ENCODE data around the gene TMEM117.

Gene TMEM117

GRCh38 chr12:43931187-43931586 is 95.3 kb downstream of the TMEM117 start:
- Histone ChIP-seq H3K18ac (ENCODE audit: low read length) (no peak overlapping the region), H2BK5ac (ENCODE audit: low read depth, low read length, poor library complexity) (no peak overlapping the region), H2BK12ac (ENCODE audit: low read length) (no peak overlapping the region), H4K12ac (ENCODE audit: low read depth, low read length) (no peak overlapping the region), H3K4me1 (ENCODE audit: control insufficient read depth in 1 of 2, insufficient read depth in 2 of 2, low read length in 2 of 2) (no peaks in the 10 kb centered on the region), H3K23ac (ENCODE audit: low read length) (no peak overlapping the region), H3K4me2 (ENCODE audit: low read length) (no peak overlapping the region), H2BK120ac (ENCODE audit: insufficient read depth, low read length, poor library complexity) (no peak overlapping the region), H3K4me3 (ENCODE audit: low read depth, low read length) (no peak overlapping the region), H3K27ac (ENCODE audit: low read depth, low read length) (no peak overlapping the region), H3K4ac (ENCODE audit: low read depth, low read length) (no peak overlapping the region), H4K8ac (ENCODE audit: low read depth, low read length) (no peak overlapping the region), H3K27me3 (ENCODE audit: insufficient read depth, low read length) (no peaks in the 10 kb centered on the region), H3K36me3 (ENCODE audit: control insufficient read depth in 1 of 2, insufficient read depth in 2 of 2, low read length in 2 of 2) (no peaks in the 10 kb centered on the region), H3K79me2 (ENCODE audit: control insufficient read depth, insufficient read depth, low read length, poor library complexity) (no peaks in the 10 kb centered on the region), H4K91ac (ENCODE audit: low read depth, low read length) (no peak overlapping the region), H3K79me1 (ENCODE audit: low read length) (no peaks in the 10 kb centered on the region), H3K14ac (ENCODE audit: low read length) (no peak overlapping the region), H2AK5ac (ENCODE audit: low read length) (no peak overlapping the region), H2AFZ (ENCODE audit: insufficient read depth, low read length, poor library complexity) (no peak overlapping the region), H3K9ac (ENCODE audit: low read length) (no peak overlapping the region), H3K9me3 (ENCODE audit: insufficient read depth, low read depth, low read length) (no peaks in the 10 kb centered on the region)
- WGBS (ENCODE audit: extremely low coverage, insufficient coverage, insufficient read length) = no CpG with 5 or more reads among the region's 2 CpGs
- no peak for DNase-seq

GRCh38 chr12:43935581-43935980 is 99.7 kb downstream of the TMEM117 start:
- WGBS (ENCODE audit: extremely low coverage, insufficient coverage, insufficient read length) = no CpG with 5 or more reads among the region's 1 CpG
- no peak overlapping the region for H2BK5ac ChIP-seq (ENCODE audit: low read depth, low read length, poor library complexity)

GRCh38 chr12:43937947-43938346 is 102.1 kb downstream of the TMEM117 start:
- Histone ChIP-seq H3K79me1 (ENCODE audit: low read length) (no peaks in the 10 kb centered on the region), H3K4ac (ENCODE audit: low read depth, low read length) (no peak overlapping the region), H3K36me3 (ENCODE audit: control insufficient read depth in 1 of 2, insufficient read depth in 2 of 2, low read length in 2 of 2) (no peaks in the 10 kb centered on the region), H4K8ac (ENCODE audit: low read depth, low read length) (no peak overlapping the region), H2BK12ac (ENCODE audit: low read length) (no peak overlapping the region), H3K27me3 (ENCODE audit: insufficient read depth, low read length) (no peaks in the 10 kb centered on the region), H2AK5ac (ENCODE audit: low read length) (no peak overlapping the region), H3K27ac (ENCODE audit: low read depth, low read length) (no peak overlapping the region), H3K23ac (ENCODE audit: low read length) (no peak overlapping the region), H2BK120ac (ENCODE audit: insufficient read depth, low read length, poor library complexity) (no peak overlapping the region), H3K18ac (ENCODE audit: low read length) (no peak overlapping the region), H3K4me3 (ENCODE audit: low read depth, low read length) (no peak overlapping the region), H3K79me2 (ENCODE audit: control insufficient read depth, insufficient read depth, low read length, poor library complexity) (no peaks in the 10 kb centered on the region), H4K91ac (ENCODE audit: low read depth, low read length) (no peak overlapping the region), H3K9me3 (ENCODE audit: insufficient read depth, low read depth, low read length) (no peaks in the 10 kb centered on the region), H2AFZ (ENCODE audit: insufficient read depth, low read length, poor library complexity) (no peak overlapping the region), H4K12ac (ENCODE audit: low read depth, low read length) (no peak overlapping the region), H2BK5ac (ENCODE audit: low read depth, low read length, poor library complexity) (no peak overlapping the region), H3K4me2 (ENCODE audit: low read length) (no peak overlapping the region), H3K4me1 (ENCODE audit: control insufficient read depth in 1 of 2, insufficient read depth in 2 of 2, low read length in 2 of 2) (no peaks in the 10 kb centered on the region), H3K14ac (ENCODE audit: low read length) (no peak overlapping the region), H3K9ac (ENCODE audit: low read length) (no peak overlapping the region)
- DNase-seq = peak; percentile 6 to 10
- WGBS (ENCODE audit: extremely low coverage, insufficient coverage, insufficient read length) = no CpG with 5 or more reads among the region's 2 CpGs

More at GRCh38 chr12:43935581-43935980, 99.7 kb downstream of the TMEM117 start:
- Histone ChIP-seq H3K36me3 (ENCODE audit: control insufficient read depth in 1 of 2, insufficient read depth in 2 of 2, low read length in 2 of 2) (no peaks in the 10 kb centered on the region), H2BK120ac (ENCODE audit: insufficient read depth, low read length, poor library complexity) (no peak overlapping the region), H4K91ac (ENCODE audit: low read depth, low read length) (no peak overlapping the region), H3K79me2 (ENCODE audit: control insufficient read depth, insufficient read depth, low read length, poor library complexity) (no peaks in the 10 kb centered on the region), H3K9me3 (ENCODE audit: insufficient read depth, low read depth, low read length) (no peaks in the 10 kb centered on the region), H2AFZ (ENCODE audit: insufficient read depth, low read length, poor library complexity) (no peak overlapping the region), H3K4me1 (ENCODE audit: control insufficient read depth in 1 of 2, insufficient read depth in 2 of 2, low read length in 2 of 2) (no peaks in the 10 kb centered on the region), H3K4ac (ENCODE audit: low read depth, low read length) (no peak overlapping the region), H4K12ac (ENCODE audit: low read depth, low read length) (no peak overlapping the region), H3K27me3 (ENCODE audit: insufficient read depth, low read length) (no peaks in the 10 kb centered on the region), H3K27ac (ENCODE audit: low read depth, low read length) (no peak overlapping the region), H3K4me2 (ENCODE audit: low read length) (no peak overlapping the region), H2AK5ac (ENCODE audit: low read length) (no peak overlapping the region), H2BK12ac (ENCODE audit: low read length) (no peak overlapping the region), H3K18ac (ENCODE audit: low read length) (no peak overlapping the region), H3K23ac (ENCODE audit: low read length) (no peak overlapping the region), H4K8ac (ENCODE audit: low read depth, low read length) (no peak overlapping the region), H3K4me3 (ENCODE audit: low read depth, low read length) (no peak overlapping the region), H3K79me1 (ENCODE audit: low read length) (no peaks in the 10 kb centered on the region), H3K14ac (ENCODE audit: low read length) (no peak overlapping the region), H3K9ac (ENCODE audit: low read length) (no peak overlapping the region)
- DNase-seq = no peak

GRCh38 chr12:43942379-43942778 is 106.5 kb downstream of the TMEM117 start:
- Histone ChIP-seq H2AFZ (ENCODE audit: insufficient read depth, low read length, poor library complexity) (no peak overlapping the region), H3K4ac (ENCODE audit: low read depth, low read length) (no peak overlapping the region), H3K14ac (ENCODE audit: low read length) (no peak overlapping the region), H4K12ac (ENCODE audit: low read depth, low read length) (no peak overlapping the region), H2BK120ac (ENCODE audit: insufficient read depth, low read length, poor library complexity) (no peak overlapping the region), H3K36me3 (ENCODE audit: control insufficient read depth in 1 of 2, insufficient read depth in 2 of 2, low read length in 2 of 2) (no peaks in the 10 kb centered on the region), H2BK5ac (ENCODE audit: low read depth, low read length, poor library complexity) (no peak overlapping the region), H4K8ac (ENCODE audit: low read depth, low read length) (no peak overlapping the region), H4K91ac (ENCODE audit: low read depth, low read length) (no peak overlapping the region), H3K18ac (ENCODE audit: low read length) (no peak overlapping the region), H2AK5ac (ENCODE audit: low read length) (no peak overlapping the region), H3K4me3 (ENCODE audit: low read depth, low read length) (no peak overlapping the region), H3K9ac (ENCODE audit: low read length) (no peak overlapping the region), H3K27ac (ENCODE audit: low read depth, low read length) (no peak overlapping the region), H3K79me2 (ENCODE audit: control insufficient read depth, insufficient read depth, low read length, poor library complexity) (no peaks in the 10 kb centered on the region), H3K79me1 (ENCODE audit: low read length) (no peaks in the 10 kb centered on the region), H3K27me3 (ENCODE audit: insufficient read depth, low read length) (no peaks in the 10 kb centered on the region), H3K9me3 (ENCODE audit: insufficient read depth, low read depth, low read length) (no peaks in the 10 kb centered on the region), H3K4me2 (ENCODE audit: low read length) (no peak overlapping the region), H2BK12ac (ENCODE audit: low read length) (no peak overlapping the region), H3K4me1 (ENCODE audit: control insufficient read depth in 1 of 2, insufficient read depth in 2 of 2, low read length in 2 of 2) (no peaks in the 10 kb centered on the region), H3K23ac (ENCODE audit: low read length) (no peak overlapping the region)
- no peak for DNase-seq
- WGBS (ENCODE audit: extremely low coverage, insufficient coverage, insufficient read length) = no CpG with 5 or more reads among the region's 2 CpGs

Measured in trophoblast cell (in vitro differentiated cells and primary cell).